DOHH2 (cell line): Measurements from ENCODE around the gene TMEM151A.

Experiments
- CTCF ChIP-seq: fragments of 200-600 bp; sonication (generic); IDR thresholded peaks from one replicate; pipeline ENCODE4 v1.5.1; 2014; ENCODE audit warnings: antibody characterized with exemption, mild to moderate bottlenecking, low read depth, low read length; ENCODE audit not compliant: poor library complexity, severe bottlenecking
- EZH2phosphoT487 ChIP-seq: fragments of 200-600 bp; sonication (generic); IDR thresholded peaks from 2 replicates; pipeline ENCODE4 v1.6.1; 2017; ENCODE audit warnings: borderline replicate concordance, mild to moderate bottlenecking, antibody characterized with exemption, low read length, moderate library complexity, mixed read lengths

- TF ChIP-seq CTCF (no peak), EZH2phosphoT487 (no peak)
These were observed 31.7 kb upstream of the TMEM151A start for GRCh38 chr11:66259956-66260355.
